Pericardium fibroblast (primary cell): ENCODE results near the gene DTL. TPM values are rescaled to one million over a fixed set of nuclear protein-coding genes. Genes with fewer than 3 reads are reported as not detected.

ENCODE experiments used
- total RNA-seq: library from RNA; depleted of rRNA; stranded (reverse); fragments of >200 nt; gene quantifications from 2 replicates; pipeline ENCODE4 v1.2.3, GENCODE V29; 2015

Gene DTL, protein sequence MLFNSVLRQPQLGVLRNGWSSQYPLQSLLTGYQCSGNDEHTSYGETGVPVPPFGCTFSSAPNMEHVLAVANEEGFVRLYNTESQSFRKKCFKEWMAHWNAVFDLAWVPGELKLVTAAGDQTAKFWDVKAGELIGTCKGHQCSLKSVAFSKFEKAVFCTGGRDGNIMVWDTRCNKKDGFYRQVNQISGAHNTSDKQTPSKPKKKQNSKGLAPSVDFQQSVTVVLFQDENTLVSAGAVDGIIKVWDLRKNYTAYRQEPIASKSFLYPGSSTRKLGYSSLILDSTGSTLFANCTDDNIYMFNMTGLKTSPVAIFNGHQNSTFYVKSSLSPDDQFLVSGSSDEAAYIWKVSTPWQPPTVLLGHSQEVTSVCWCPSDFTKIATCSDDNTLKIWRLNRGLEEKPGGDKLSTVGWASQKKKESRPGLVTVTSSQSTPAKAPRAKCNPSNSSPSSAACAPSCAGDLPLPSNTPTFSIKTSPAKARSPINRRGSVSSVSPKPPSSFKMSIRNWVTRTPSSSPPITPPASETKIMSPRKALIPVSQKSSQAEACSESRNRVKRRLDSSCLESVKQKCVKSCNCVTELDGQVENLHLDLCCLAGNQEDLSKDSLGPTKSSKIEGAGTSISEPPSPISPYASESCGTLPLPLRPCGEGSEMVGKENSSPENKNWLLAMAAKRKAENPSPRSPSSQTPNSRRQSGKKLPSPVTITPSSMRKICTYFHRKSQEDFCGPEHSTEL
- 0.35 and 6.0 TPM in 2 replicates for total RNA-seq

GRCh38 chr1:212035123-212035834, at the start of gene DTL, which contains the start of gene INTS7:
DTL (plus strand) TSS chr1:212035748; CDS start chr1:212035891, 143 bp downstream.
INTS7 (minus strand) TSS chr1:212035557; CDS start chr1:212035437, 120 bp downstream.

Other genes starting within 250 kb of the DTL start
- gene LPGAT1, start 205.0 kb upstream of the DTL start, total RNA-seq = 21.9 and 28.6 TPM in 2 replicates
- gene INTS7, start 191 bp upstream of the DTL start, total RNA-seq = 9.0 and 9.5 TPM in 2 replicates
- 20.3 and 29.3 TPM in 2 replicates for gene PPP2R5A, start 249.7 kb downstream of the DTL start, total RNA-seq